HG02970 (cell line): ENCODE results near the gene CROCC2.

Experiments used
- ATAC-seq: cut with Tn5 transposase; IDR thresholded peaks from one replicate; pipeline ENCODE4 v1.9.1; 2021; ENCODE audit warnings: mild to moderate bottlenecking, moderate library complexity, moderate number of reproducible peaks; ENCODE audit not compliant: unreplicated experiment, low FRiP score

The CROCC2 gene

GRCh38 chr2:240932001-240932723, 26.0 kb downstream of the CROCC2 start:
- ATAC-seq, result no peak

GRCh38 chr2:240932724-240933047, 26.6 kb downstream of the CROCC2 start:
- ATAC-seq, result no peak

DNA sequence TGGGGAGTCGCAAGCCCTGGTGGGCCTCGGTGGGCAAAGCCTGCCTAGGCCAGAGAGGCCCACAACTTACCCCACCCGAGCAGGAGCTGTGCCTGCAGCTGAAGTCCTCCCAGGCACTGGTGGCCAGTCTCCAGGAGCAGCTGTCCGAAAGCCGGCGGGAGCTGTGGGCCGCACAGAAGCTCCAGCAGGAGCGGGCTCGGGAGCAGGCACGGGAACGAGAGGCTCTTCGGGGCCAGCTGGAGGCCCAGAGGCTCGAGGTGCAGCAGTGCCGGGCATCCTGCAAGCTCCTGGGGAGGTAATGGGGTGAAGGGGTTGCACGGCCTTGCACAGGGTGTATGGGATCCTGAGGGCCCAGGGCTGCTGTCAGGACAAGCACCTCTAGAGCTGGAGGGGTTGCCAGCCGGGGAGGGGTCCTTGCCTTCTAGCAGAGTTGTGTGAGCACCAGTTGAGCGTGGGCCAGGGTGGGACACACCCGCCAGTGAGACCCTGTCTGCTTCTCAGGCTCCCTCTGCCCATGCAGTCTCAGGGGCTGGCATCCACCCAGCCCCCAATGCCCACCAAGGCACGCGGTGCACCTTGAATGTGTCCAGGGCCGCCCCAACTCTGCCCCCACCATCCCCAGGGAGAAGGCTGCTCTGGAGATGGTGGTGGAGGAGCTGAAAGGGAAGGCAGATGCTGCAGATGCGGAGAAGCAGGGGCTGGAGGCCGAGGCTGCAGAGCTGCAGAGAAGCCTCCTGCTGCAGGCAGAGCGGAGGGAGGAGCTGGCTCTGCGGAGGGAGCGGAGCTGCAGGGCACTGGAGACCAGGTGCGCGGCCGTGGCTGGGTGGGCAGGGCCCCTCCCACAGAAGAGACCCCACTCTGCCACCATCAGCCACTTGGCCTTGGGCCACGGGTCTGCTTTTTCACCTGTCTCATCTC, 27.2 kb downstream of the CROCC2 start:
- ATAC-seq, result no peak

DNA sequence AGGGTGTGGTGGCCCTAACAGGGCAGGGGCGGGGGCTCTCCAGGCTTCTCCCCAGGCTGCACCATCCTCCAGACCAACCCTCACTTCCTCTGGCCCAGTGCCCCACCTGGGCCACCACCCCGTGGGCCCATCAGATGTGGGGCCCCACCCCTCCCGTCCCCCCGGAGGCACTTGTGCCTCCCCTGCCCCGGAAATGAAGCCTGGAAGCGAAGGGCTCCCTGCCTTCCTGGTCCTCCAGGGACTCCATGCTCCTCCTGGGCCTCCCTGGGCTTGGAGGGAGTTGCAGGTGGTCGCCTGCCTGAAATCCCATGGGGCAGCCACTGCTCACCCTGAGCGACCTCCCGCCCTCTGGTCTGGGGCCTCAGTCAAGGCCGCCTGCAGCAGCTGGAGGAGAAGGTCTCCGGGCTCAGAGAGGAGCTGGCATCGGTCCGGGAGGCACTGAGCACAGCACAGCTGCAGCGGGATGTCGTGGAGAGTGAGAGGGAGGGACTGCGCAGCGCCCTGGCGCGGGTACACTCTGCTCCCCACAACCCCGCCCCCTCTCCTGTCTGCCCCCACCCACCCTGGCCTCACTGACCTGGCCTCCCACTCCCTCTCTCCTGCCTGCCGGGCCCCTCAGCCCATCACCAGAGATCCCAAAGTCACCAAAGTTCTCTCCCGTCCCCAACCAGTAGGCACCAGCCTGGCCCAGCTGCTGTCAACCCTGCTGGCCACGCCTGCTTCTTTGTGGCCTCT, 28.0 kb downstream of the CROCC2 start:
- ATAC-seq, result no peak

DNA sequence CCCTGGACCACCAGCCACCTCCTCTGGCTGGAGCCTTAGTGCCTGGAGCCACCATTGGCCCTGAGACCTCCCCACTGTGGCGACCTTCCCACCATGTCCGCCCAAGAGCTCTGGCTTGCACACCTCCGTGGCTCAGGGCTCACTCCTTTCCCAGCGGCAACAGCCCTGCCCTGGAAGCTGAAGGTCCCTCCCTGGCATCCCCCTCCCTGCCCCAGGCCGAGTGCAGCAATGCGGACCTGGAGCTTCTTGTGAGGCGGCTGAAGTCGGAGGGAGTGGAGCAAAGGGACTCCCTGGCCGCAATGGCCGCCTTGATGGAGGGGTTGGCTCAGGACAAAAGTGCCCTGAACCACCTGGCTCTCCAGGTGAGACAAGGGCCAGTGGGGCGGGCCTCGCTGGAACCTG, 28.6 kb downstream of the CROCC2 start:
- no peak for ATAC-seq

GRCh38 chr2:240935103-240935876, 29.2 kb downstream of the CROCC2 start:
- no peak for ATAC-seq

- ATAC-seq, result no peak
These were observed 30.0 kb downstream of the CROCC2 start for GRCh38 chr2:240936106-240936505.

- ATAC-seq, result no peak
These were observed 39.9 kb downstream of the CROCC2 start for GRCh38 chr2:240946046-240946445.

DNA sequence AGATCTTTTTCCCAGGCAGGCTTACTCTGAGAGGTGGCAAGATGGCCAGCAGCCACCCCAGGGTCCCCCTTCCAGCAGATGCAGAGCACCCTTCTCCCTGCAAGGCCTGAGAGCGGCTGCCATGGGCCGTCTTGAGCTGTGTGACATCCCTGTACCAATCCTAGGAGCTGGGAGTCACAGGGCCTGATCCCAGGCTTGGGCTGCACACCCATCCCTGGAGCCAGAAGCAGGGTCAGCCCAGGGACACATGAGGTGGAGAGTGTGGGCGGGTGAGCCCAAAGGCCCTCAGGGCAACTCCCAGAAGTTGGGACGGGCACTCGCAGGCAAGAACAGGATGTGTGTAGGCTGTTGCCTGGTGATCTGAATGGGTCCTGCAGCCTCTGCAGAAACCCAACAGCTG, 40.5 kb downstream of the CROCC2 start:
- ATAC-seq, result no peak

DNA sequence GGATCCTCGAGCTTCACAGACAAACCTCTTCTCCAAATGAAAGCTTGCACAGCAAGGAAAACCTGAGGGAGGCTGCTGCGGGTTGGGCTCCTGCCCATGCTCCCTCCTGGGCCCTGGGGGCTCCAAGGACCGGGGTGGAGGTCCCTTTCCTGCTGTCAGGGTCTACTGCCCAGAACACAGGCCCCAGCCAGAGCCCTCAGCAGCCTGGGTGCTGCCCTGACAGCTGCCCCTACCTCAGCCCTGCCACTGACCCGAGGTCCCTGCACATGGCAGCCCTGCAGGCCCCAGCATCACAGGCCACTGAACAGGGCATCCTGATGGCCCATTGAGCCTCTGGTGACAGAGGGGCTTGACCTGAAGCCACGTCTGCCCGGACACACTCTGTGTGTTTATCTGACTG, 41.0 kb downstream of the CROCC2 start:
- ATAC-seq, result no peak

DNA sequence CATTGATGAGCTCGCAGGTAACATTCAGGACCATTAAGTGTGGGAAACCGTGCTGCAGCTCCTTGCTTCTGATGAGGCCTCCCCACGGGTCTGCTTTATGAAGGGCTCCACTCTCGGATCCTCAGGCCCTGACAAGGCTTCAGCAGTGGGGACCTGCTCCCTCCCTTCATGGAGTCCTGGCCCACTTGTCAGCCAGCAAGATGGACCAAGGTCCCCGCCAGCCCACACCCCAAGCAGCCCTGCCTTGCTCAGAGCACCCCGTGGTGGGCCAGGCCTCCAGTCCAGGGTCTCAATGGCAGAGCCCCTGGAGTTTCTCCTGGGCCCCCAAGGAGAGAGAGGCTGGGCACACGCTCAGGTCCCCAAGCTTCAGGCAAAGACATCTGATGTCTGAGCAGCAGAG, 41.5 kb downstream of the CROCC2 start:
- ATAC-seq, result no peak

GRCh38 chr2:240948086-240948485, 42.0 kb downstream of the CROCC2 start:
- no peak for ATAC-seq

GRCh38 chr2:240948905-240949790, 43.0 kb downstream of the CROCC2 start:
- ATAC-seq, result no peak

GRCh38 chr2:240949791-240950705, 43.9 kb downstream of the CROCC2 start:
- ATAC-seq, result no peak

- no peak for ATAC-seq
These were observed 45.0 kb downstream of the CROCC2 start for GRCh38 chr2:240951045-240951594.

- ATAC-seq, result no peak
These were observed 46.5 kb downstream of the CROCC2 start for GRCh38 chr2:240952496-240953246.
